Ammon's horn (tissue), 1 donor: ENCODE data around the gene CST5.
A peak's percentile ranks its signal among the peaks of the same experiment; 100 is the strongest.
"Not testable (repeated sequence)": the region's sequence is repeated elsewhere in the genome, so short reads cannot be mapped to it uniquely, and the experiment has no call there.

ENCODE experiments used
- DNase-seq: peaks from one replicate; pipeline ENCODE4 v3.0.0-alpha.2; 2016; ENCODE audit warnings: low spot score

CST5 gene

DNA sequence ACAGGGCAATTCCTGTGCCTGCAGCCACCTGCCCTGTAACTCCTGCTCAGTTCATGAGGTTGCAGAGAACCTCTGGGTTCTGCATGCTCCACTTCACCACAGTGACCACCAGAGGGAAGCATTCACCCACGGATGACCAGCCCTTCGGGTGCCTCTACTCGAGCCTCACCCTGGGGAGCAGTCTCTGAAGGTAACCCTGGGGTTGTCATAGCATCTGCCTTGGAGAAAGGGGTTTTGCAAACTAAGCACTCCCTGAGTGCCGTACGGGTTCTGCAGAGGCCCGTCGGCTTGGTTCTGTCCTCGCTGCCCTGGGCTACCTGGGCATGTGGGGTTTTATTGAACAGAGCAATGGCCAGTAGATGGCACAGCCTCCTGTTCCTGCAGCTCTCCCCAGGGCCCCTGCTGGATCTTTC, 10.2 kb upstream of the CST5 start:
- DNase-seq: peak; percentile 67

GRCh38 chr20:23887856-23888255, 8.3 kb upstream of the CST5 start:
- DNase-seq: no peak

- DNase-seq: no peak
Observed at GRCh38 chr20:23884771-23885162, 5.2 kb upstream of the CST5 start.

- no peak for DNase-seq
Observed at GRCh38 chr20:23884136-23884770, 4.7 kb upstream of the CST5 start.

GRCh38 chr20:23881371-23881770, 1.8 kb upstream of the CST5 start:
- no peak for DNase-seq

DNA sequence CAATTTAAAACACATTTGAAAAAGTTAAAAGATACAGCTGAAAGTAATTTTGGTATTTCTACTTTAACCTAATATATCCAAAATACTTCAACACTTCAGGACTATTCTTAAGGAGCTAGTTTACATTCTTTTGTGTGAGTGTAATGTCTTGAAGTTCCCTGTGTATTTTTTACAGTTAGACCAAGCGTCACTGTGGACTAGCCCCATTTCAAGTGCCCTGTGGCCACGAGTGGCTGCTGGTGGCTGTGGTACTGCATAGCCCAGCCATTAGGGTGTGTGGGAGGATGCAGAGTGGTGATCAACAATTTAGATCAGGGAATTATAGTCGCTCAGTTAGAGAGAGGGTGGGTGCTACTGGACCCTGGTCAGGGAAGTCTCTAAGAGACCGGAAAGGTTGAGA, 869 bp upstream of the CST5 start:
- DNase-seq: no peak

DNA sequence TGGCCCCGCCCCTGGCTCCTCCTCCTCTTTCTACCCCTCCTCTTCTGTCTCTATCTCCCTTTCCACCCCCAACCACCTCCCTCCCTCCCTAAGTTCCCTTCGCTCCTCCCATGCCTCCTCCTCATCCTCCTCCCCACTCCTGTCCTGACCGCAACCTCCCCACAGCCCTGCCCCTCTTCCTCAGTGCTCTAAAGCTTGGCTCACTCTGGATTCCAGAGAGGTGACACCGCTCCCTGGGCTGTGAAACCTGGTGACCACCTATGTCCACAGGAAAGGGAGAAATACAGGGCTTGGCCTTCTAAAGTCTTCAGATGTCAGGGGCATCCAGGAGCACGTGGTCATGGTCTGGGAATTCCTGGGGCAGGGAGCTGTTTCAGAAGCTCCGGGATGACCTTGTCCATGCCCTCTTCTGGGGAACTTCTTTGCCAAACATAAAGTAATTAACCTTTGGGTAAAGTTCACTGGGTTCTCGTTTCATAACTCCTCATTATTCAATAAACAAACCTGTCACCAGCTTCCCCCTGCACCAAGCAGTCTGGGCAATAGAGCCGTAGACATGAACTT, 345 bp upstream of the CST5 start:
- DNase-seq: no peak

GRCh38 chr20:23878787-23879186, 761 bp downstream of the CST5 start:
- DNase-seq: no peak

DNA sequence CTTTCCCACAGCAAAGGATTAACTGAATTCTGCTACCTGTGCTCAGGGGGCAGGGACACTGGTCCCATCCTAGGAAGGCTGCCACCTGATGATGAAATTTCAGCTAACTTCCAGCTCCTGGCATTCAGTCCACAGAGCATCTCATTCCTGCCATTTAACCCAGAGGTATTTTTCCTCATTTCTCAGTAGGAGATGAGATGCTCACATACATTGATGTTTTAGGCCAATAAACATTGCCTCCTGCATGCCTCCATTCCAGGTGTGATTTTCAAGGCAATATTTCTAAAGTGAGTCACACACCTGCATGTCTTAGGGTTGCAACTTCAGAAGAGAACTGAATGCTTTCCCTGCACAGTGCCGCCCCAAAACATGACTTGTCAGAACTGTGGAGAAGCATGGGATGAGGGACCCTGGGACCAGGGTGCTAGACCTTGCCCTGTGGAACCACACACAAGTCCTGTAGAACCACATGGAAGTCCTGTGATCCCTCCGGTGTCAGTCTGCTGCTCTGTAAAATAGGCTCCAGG, 1.5 kb downstream of the CST5 start:
- DNase-seq: not testable (repeated sequence)

DNA sequence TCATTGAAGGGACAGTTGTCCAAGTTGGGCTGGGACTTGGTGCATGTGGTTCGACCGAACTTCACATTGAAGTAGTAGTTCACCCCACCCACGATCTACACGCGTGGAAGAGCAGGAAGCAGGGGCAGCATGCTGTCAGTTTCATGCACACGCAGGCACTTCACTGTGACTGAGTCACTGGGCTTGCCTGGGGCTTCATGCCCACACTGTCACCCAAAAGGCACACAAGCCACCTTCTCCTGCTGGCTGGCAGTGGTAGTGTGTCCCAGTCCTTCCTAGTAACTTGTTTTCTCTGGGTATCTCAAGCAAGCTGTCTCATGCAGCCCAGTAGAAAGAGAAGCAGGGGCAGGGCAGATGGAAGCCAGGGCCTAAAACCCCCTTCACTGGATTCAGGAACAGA, 2.0 kb downstream of the CST5 start:
- DNase-seq: no peak

DNA sequence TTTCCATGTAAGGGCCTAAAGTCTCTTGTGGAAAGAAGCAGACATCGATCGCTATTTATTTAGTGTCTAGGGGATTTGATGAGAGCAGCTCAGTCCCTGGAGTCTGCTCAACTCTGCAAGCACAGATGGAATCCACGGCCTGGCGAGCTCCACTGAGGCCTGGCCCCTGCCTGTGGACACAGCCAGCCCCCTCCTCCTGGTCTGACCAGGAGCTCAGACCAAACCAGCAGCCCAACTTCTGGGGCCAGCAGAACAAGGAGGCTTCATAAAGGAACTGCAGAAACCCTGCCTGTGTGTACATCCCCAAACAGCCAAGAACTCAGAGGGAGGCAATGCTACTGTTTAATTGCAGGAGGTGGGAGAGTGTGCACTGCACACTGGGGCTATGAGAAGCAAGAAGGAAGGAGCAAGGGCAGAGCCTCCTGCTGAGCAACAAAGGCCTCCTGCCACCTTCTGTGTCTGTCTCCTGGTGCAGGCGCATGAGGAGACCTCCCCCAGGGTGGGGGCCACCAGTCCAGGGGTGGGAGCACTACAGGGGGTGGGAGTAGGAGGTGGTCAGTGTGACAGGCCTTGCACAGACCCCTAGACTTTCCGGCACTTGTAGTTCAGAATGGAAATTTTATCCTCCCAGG, 3.8 kb downstream of the CST5 start:
- DNase-seq: no peak

GRCh38 chr20:23874747-23875146, 4.8 kb downstream of the CST5 start:
- peak; percentile 70 for DNase-seq

- no peak for DNase-seq
Observed at GRCh38 chr20:23873370-23874015, 6.1 kb downstream of the CST5 start.

- no peak for DNase-seq
Observed at GRCh38 chr20:23872065-23872464, 7.5 kb downstream of the CST5 start.

GRCh38 chr20:23870461-23870860, 9.1 kb downstream of the CST5 start:
- no peak for DNase-seq

DNA sequence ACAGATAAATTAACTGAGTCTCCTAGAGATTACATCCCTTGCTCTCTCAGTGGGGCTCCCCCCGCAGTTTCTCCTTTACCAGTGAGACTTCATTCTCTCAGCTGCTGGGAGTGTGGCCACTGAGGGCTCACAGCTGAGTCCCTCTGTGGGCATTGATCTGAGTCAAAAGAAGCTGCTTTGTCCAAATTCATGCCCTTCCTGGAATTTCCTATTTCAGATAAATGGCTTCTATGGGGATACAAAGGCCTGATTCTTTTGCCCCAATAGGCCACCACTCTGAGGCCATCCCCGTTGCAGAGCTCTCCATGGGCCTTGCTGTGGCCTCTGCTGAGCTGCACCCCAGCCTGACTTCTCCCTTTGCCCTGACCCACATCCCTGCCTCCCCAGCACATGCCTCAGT, 10.0 kb downstream of the CST5 start:
- DNase-seq: peak; percentile 18

GRCh38 chr20:23868321-23868720, 11.2 kb downstream of the CST5 start:
- DNase-seq: no peak

GRCh38 chr20:23867152-23867776, 12.3 kb downstream of the CST5 start:
- DNase-seq: no peak

DNA sequence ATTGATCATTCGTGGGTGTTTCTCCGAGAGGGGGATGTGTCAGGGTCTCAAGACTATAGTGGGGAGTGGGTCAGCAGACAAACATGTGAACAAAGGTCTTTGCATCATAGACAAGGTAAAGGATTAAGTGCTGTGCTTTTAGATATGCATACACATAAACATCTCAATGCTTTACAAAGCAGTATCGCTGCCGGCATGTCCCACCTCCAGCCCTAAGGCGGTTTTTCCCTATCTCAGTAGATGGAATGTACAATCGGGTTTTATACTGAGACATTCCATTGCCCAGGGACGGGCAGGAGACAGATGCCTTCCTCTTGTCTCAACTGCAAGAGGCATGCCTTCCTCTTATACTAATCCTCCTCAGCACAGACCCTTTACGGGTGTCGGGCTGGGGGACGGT, 18.8 kb downstream of the CST5 start:
- DNase-seq: not testable (repeated sequence)

GRCh38 chr20:23857962-23858595, 21.5 kb downstream of the CST5 start:
- no peak for DNase-seq

DNA sequence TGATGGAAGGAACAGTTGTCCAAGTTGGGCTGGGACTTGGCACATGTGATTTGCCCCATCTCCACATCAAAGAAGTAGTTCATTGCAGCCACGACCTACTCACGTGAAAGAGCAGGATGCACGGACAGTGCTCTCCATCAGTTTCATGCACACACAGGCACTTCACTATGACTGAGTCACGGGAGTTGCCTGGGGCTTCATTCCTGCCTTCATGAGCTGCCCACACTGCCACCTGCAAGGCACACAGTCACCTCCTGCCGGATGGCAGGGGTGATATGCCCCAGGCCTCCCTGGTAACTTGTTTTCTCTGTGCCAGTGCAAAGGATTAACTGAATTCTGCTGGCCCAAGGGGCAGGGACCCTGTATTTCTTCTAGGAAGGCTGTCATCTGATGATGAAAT, 22.8 kb downstream of the CST5 start:
- DNase-seq: no peak

- no peak for DNase-seq
Observed at GRCh38 chr20:23856226-23856625, 23.3 kb downstream of the CST5 start.
